HepG2 (cell line): ENCODE measurements around the gene GALNT12. TPM values are rescaled to one million over a fixed set of nuclear protein-coding genes. Genes with fewer than 3 reads are reported as not detected.

Source experiments
- ATAC-seq: fragments of 200-7000 bp; cut with Tn5 transposase; 3 replicates; pipeline ENCODE4 v1.9.1; 2020; ENCODE audit warnings: mild to moderate bottlenecking, moderate library complexity
- BruUV-seq: library from RNA; stranded (reverse); fragments of 400-500 nt; replicated peaks from 2 replicates; lab custom pipeline; 2021; lab: Mats Ljungman, UMichigan
- CTCF ChIA-PET: fragments of 300-600 bp; formaldehyde crosslinking; extraction: SDS; loops from one replicate; lab custom pipeline; 2021; ENCODE audit warnings: low total read pairs, inconsistent platforms, low intra/inter-chr PET ratio; lab: Yijun Ruan, JAX
- POLR2A ChIA-PET: fragments of 350-600 bp; sonication (Branson Sonifier 250); formaldehyde crosslinking; loops from one replicate; lab custom pipeline; 2020; ENCODE audit warnings: antibody characterized with exemption, inconsistent platforms; lab: Yijun Ruan, JAX
- DNase-seq: peaks from one replicate; pipeline ENCODE4 v3.0.0-alpha.2; 2015; ENCODE audit warnings: low spot score
- FAIRE-seq: peaks from 3 replicates; lab custom pipeline; 2011; peaks lifted over from hg19 to GRCh38; lab: Jason Lieb, UNC
- H2AFZ ChIP-seq: one replicate; pipeline ENCODE4 v1.6.1; 2011; ENCODE audit warnings: low read length, inconsistent platforms
- H3K27ac ChIP-seq: fragments of 300-600 bp; 3 replicates; pipeline ENCODE4 v1.8.0; 2011; ENCODE audit warnings: mixed run types, mild to moderate bottlenecking, mixed read lengths, low read length, inconsistent platforms; ENCODE audit not compliant: insufficient read depth; ENCODE audit errors: extremely low read length
- H3K27me3 ChIP-seq, 2 experiments: fragments of 200-600 bp in 1 of 2; 2 replicates in 1 of 2; 3 replicates in 1 of 2; pipeline versions ENCODE4 v1.6.0 to v1.8.0; 2011; ENCODE audit warnings: low read length in 2 of 2, mild to moderate bottlenecking in 2 of 2, moderate library complexity in 2 of 2, inconsistent platforms in 1 of 2; ENCODE audit not compliant: insufficient read depth in 2 of 2, control insufficient read depth in 1 of 2
- H3K36me3 ChIP-seq, 2 experiments: fragments of 200-600 bp in 1 of 2; replicated peaks in 1 of 2; 2 replicates in 1 of 2; 3 replicates in 1 of 2; pipeline versions ENCODE4 v1.5.1 to v1.8.0; 2011; ENCODE audit warnings: low read length in 2 of 2, inconsistent platforms in 1 of 2; ENCODE audit not compliant: insufficient read depth in 2 of 2, control insufficient read depth in 1 of 2
- H3K4me1 ChIP-seq: 2 replicates; pipeline ENCODE4 v1.5.1; 2012; ENCODE audit warnings: low read length, inconsistent platforms; ENCODE audit not compliant: insufficient read depth
- H3K4me2 ChIP-seq: 2 replicates; pipeline ENCODE4 v1.6.0; 2011; ENCODE audit warnings: low read depth, low read length, inconsistent platforms
- H3K4me3 ChIP-seq, 3 experiments: fragments of 200-600 bp in 1 of 3; sonication (generic), shearing (Covaris generic) in 1 of 3; replicated peaks in 1 of 3; 2 replicates each; pipeline ENCODE4 v1.5.1; 2011 to 2016; ENCODE audit warnings: low read length in 3 of 3, inconsistent platforms in 2 of 3, low read depth in 2 of 3, mild to moderate bottlenecking in 2 of 3, control low read depth in 1 of 3, mixed read lengths in 1 of 3; ENCODE audit not compliant: insufficient read depth in 1 of 3
- H3K79me2 ChIP-seq: one replicate; pipeline ENCODE4 v1.6.1; 2011; ENCODE audit warnings: low read length, inconsistent platforms; ENCODE audit not compliant: insufficient read depth
- H3K9ac ChIP-seq: 2 replicates; pipeline ENCODE4 v1.6.0; 2011; ENCODE audit warnings: mild to moderate bottlenecking, low read depth, low read length, inconsistent platforms; ENCODE audit not compliant: insufficient read depth
- H3K9me3 ChIP-seq: 2 replicates; pipeline ENCODE4 v1.5.1; 2012; ENCODE audit warnings: mild to moderate bottlenecking, low read length
- H4K20me1 ChIP-seq: 2 replicates; pipeline ENCODE4 v1.6.0; 2011; ENCODE audit warnings: inconsistent platforms, mild to moderate bottlenecking, low read length, moderate library complexity; ENCODE audit not compliant: insufficient read depth
- NAIF1 ChIP-seq: sonication (generic); formaldehyde crosslinking; IDR thresholded peaks from 2 replicates; pipeline ENCODE4 v1.5.0; 2020; ENCODE audit warnings: mild to moderate bottlenecking, missing genetic modification reagents, borderline replicate concordance
- NFE2L1 ChIP-seq: sonication (generic); formaldehyde crosslinking; IDR thresholded peaks from 2 replicates; pipeline ENCODE4 v1.4.0; 2020; ENCODE audit warnings: missing genetic modification reagents, mild to moderate bottlenecking, borderline replicate concordance
- NR1H2 ChIP-seq: sonication (generic); formaldehyde crosslinking; IDR thresholded peaks from 2 replicates; pipeline ENCODE4 v1.8.1; 2022; ENCODE audit warnings: low read depth, missing genetic modification reagents, borderline replicate concordance
- RFX5 ChIP-seq: IDR thresholded peaks from 2 replicates; pipeline ENCODE4 v1.6.1; 2011; ENCODE audit warnings: low read depth, low read length, improper control_type of control experiment
- RNF2 ChIP-seq: fragments of 450-650 bp; conservative IDR thresholded peaks from 2 replicates; pipeline ENCODE4 v1.6.1; 2016; ENCODE audit warnings: low read depth
- SPEN ChIP-seq: sonication (generic); formaldehyde crosslinking; IDR thresholded peaks from 2 replicates; pipeline ENCODE4 v1.5.1; 2020; ENCODE audit warnings: low read depth, mild to moderate bottlenecking, missing genetic modification reagents
- ZNF484 ChIP-seq: sonication (generic); formaldehyde crosslinking; IDR thresholded peaks from 2 replicates; pipeline ENCODE4 v1.5.1; 2020; ENCODE audit warnings: mild to moderate bottlenecking, low read depth, missing genetic modification reagents, borderline replicate concordance
- WGBS: methylation state at CpG from one replicate; pipeline ENCODE4 v1.1.6; 2017; ENCODE audit warnings: low lambda C conversion rate; 5-methylcytosine and 5-hydroxymethylcytosine counted together
- in situ Hi-C: cut with HindIII; loops from 2 replicates; pipeline ENCODE4 v1.10.0; 2017; ENCODE audit warnings: low pct_unique_long_range_greater_than_20kb; ENCODE audit not compliant: extremely low pct_ligation_motif_present
- intact Hi-C: fragments of 100-400 bp; cut with micrococcal nuclease; formaldehyde crosslinking; loops from one replicate; pipeline ENCODE4 v1.10.0; 2022; ENCODE audit not compliant: unreplicated experiment
- polyA plus RNA-seq, 8 experiments: library from polyadenylated mRNA; depleted of rRNA in 3 of 8; stranded (reverse) in 7 of 8; unstranded in 1 of 8; fragments of >200 nt; fragmentation: Illumina TruSeq in 4 of 8; extraction: Trizol in 4 of 8; gene quantifications; 2 replicates each; pipeline versions ENCODE4 v1.2.1 to v1.2.3, GENCODE V29; 2011 to 2016; ENCODE audit warnings: low read depth in 4 of 8, missing spikeins in 1 of 8, mixed read lengths in 1 of 8; ENCODE audit not compliant: insufficient read depth in 1 of 8
- total RNA-seq, 5 experiments: library from RNA; depleted of rRNA; stranded (reverse); fragments of >200 nt; fragmentation: Illumina TruSeq; extraction: Trizol; gene quantifications; 2 replicates each; pipeline ENCODE4 v1.2.3, GENCODE V29; 2016; ENCODE audit warnings: low read depth in 1 of 5
- TF ChIP-seq, protein P1 (sequence below), 2 experiments: fragments of 450-650 bp in 1 of 2; sonication (generic) in 1 of 2; formaldehyde crosslinking in 1 of 2; IDR thresholded peaks; 2 replicates each; pipeline versions ENCODE4 v1.6.1 to v1.8.0; 2016 to 2022; ENCODE audit warnings: antibody characterized with exemption in 1 of 2, mild to moderate bottlenecking in 1 of 2, missing genetic modification reagents in 1 of 2
- TF ChIP-seq, protein P2 (sequence below): sonication (generic); formaldehyde crosslinking; IDR thresholded peaks from 2 replicates; pipeline ENCODE4 v1.4.0; 2020; ENCODE audit warnings: mild to moderate bottlenecking, missing genetic modification reagents

Gene GALNT12
- total and polyA plus RNA-seq, 2 of the 13 experiments (the other 11 are each of a cell fraction or from before 2014, with no cell fraction given) = 0.07 TPM; not detected in 1

DNA sequence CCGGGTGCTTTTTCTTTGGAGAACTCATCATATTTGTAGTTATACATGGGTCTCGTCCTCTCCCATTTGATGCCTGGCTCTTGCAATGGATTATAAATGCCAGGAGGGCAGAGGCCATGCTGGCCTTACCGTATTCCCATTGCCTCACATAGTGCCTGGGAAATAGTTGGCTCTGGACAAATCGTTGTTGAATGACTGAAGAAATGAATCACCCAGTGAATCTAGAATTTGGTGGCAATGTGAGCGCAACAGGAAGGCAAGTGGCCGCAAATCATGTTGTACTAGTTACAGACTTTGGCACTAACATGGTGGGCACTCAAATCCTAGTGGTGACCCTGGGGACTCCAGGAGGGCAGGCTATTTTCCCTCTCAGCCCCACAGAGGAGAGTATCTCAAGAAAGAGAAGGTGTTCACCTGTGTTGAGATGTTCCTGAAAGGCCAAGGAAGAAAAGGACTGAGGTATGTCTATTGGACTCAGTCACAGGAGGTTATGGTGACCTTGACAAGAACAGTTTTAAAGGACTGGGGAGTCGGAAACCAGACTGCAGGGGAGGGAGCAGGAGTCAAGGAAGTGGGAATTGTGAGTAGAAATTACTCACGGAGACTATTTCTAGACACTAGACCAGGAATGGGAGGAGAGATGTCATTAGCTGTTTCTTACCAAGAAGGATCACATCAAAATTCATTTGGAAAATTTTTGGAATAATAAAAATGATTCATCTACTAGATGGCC, 74.5 kb downstream of the GALNT12 start (continued):
- no peak for TF ChIP-seq NR1H2 (CRISPR knock-in tag)

DNA sequence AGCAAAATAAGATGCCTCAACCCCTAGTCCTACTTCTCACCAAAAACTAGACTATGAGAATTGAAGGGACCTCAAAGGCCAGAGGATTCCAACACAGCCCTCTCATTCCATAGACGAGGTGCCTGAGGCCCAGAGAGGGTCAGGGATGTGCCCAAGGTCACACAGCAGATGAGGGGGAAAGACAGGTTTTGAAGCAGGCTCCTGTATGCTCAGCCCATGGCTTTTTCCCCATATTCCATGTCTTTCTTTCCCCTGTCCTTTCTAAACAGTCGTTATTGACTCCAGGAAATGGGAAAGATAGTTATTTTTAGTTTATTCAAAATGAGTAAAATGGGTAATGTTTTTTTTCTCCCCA, 75.1 kb downstream of the GALNT12 start:
- POLR2A ChIA-PET = no interaction called here

GRCh38 chr9:98883276-98883675, 75.8 kb downstream of the GALNT12 start:
- CTCF ChIA-PET = no interaction called here
- no peak overlapping the region for H3K9ac ChIP-seq
- H3K79me2 ChIP-seq = no peaks in the 10 kb centered on the region
- peaks cover 3 to 14% of the 10 kb centered on the region in 2 experiments; a peak in 3 of 5 replicates for H3K27me3 ChIP-seq
- H3K4me2 ChIP-seq = no peak overlapping the region
- H2AFZ ChIP-seq = no peak overlapping the region
- WGBS = 0% methylated on average over 1 of the region's 1 CpG
- no peaks in the 10 kb centered on the region for H3K36me3 ChIP-seq
- DNase-seq (no peak), ATAC-seq (no peak), FAIRE-seq (no peak)
- no peaks in the 10 kb centered on the region for H4K20me1 ChIP-seq
- in situ Hi-C loops = no loop called here
- H3K4me1 ChIP-seq = no peaks in the 10 kb centered on the region; the same call in 1 of the 2 replicates
- H3K27ac ChIP-seq = no peak overlapping the region
- POLR2A ChIA-PET = no interaction called here
- no peak overlapping the region for H3K4me3 ChIP-seq
- no TSS peak for BruUV-seq
- intact Hi-C loops = no loop called here
- no peaks in the 10 kb centered on the region for H3K9me3 ChIP-seq
- TF ChIP-seq, protein P1, sequence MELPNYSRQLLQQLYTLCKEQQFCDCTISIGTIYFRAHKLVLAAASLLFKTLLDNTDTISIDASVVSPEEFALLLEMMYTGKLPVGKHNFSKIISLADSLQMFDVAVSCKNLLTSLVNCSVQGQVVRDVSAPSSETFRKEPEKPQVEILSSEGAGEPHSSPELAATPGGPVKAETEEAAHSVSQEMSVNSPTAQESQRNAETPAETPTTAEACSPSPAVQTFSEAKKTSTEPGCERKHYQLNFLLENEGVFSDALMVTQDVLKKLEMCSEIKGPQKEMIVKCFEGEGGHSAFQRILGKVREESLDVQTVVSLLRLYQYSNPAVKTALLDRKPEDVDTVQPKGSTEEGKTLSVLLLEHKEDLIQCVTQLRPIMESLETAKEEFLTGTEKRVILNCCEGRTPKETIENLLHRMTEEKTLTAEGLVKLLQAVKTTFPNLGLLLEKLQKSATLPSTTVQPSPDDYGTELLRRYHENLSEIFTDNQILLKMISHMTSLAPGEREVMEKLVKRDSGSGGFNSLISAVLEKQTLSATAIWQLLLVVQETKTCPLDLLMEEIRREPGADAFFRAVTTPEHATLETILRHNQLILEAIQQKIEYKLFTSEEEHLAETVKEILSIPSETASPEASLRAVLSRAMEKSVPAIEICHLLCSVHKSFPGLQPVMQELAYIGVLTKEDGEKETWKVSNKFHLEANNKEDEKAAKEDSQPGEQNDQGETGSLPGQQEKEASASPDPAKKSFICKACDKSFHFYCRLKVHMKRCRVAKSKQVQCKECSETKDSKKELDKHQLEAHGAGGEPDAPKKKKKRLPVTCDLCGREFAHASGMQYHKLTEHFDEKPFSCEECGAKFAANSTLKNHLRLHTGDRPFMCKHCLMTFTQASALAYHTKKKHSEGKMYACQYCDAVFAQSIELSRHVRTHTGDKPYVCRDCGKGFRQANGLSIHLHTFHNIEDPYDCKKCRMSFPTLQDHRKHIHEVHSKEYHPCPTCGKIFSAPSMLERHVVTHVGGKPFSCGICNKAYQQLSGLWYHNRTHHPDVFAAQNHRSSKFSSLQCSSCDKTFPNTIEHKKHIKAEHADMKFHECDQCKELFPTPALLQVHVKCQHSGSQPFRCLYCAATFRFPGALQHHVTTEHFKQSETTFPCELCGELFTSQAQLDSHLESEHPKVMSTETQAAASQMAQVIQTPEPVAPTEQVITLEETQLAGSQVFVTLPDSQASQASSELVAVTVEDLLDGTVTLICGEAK (IDR thresholded peaks at IDR 0.05) = no peak
- TF ChIP-seq, protein P1 (CRISPR knock-in tag; IDR thresholded peaks at IDR 0.05) = no peak
- TF ChIP-seq RFX5 = no peak

More for the DNA sequence above, 75.1 kb downstream of the GALNT12 start:
- TF ChIP-seq NFE2L1 (CRISPR knock-in tag) = no peak
- TF ChIP-seq, protein P2, sequence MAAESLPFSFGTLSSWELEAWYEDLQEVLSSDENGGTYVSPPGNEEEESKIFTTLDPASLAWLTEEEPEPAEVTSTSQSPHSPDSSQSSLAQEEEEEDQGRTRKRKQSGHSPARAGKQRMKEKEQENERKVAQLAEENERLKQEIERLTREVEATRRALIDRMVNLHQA = no peak
- TF ChIP-seq ZNF484 (CRISPR knock-in tag) = no peak
- TF ChIP-seq RNF2 = no peak
- no peak for TF ChIP-seq SPEN (CRISPR knock-in tag)
- no peak for TF ChIP-seq NAIF1
- Histone ChIP-seq H3K9me3 (no peaks in the 10 kb centered on the region), H3K4me2 (no peak overlapping the region), H3K36me3 (no peaks in the 10 kb centered on the region), H3K79me2 (no peaks in the 10 kb centered on the region), H4K20me1 (no peaks in the 10 kb centered on the region), H3K9ac (no peak overlapping the region), H3K4me1 (no peaks in the 10 kb centered on the region; the same call in 1 of the 2 replicates), H3K27me3 (peaks cover 3 to 11% of the 10 kb centered on the region in 2 experiments; a peak in 2 of 5 replicates), H3K27ac (no peak overlapping the region), H3K4me3 (no peak overlapping the region), H2AFZ (no peak overlapping the region)
- no TSS peak for BruUV-seq
- intact Hi-C loops (no loop called here), in situ Hi-C loops (no loop called here)
- CTCF ChIA-PET = no interaction called here
- ATAC-seq = no peak
- no peak for DNase-seq
- no peak for FAIRE-seq
- 2% methylated on average over 2 of the region's 2 CpGs for WGBS
